A549 (cell line): Measurements from ENCODE around the gene ZIM2. TPM values are rescaled to one million over a fixed set of nuclear protein-coding genes. Genes with fewer than 3 reads are reported as not detected.

Experiments
- ATAC-seq, 2 experiments: fragments of 200-7000 bp in 1 of 2; fragments of >200 bp in 1 of 2; cut with Nextera tagmentation in 1 of 2; cut with Tn5 transposase in 1 of 2; 3 replicates each; pipeline versions ENCODE4 v1.8.0 to v1.9.1; 2018 to 2020; ENCODE audit warnings: mild to moderate bottlenecking in 1 of 2, moderate library complexity in 1 of 2
- CTCF ChIA-PET: fragments of 300-600 bp; sonication (Branson Sonifier 250); formaldehyde crosslinking; extraction: SDS; loops from one replicate; lab custom pipeline; 2021; ENCODE audit warnings: antibody characterized with exemption, inconsistent platforms; lab: Yijun Ruan, JAX
- POLR2A ChIA-PET: fragments of 350-600 bp; formaldehyde crosslinking; extraction: SDS; loops from one replicate; lab custom pipeline; 2021; ENCODE audit warnings: antibody characterized with exemption, inconsistent platforms; lab: Yijun Ruan, JAX
- DNase-seq, 2 experiments: peaks; one replicate each; pipeline versions ENCODE4 v3.0.0 to v3.0.0-alpha.2; 2011 to 2016; ENCODE audit warnings: low read depth in 1 of 2, low spot score in 1 of 2
- FAIRE-seq: peaks from 2 replicates; lab custom pipeline; 2011; peaks lifted over from hg19 to GRCh38; lab: Jason Lieb, UNC
- H3K27ac ChIP-seq, 2 experiments: fragments of >200 bp; sonication (Bioruptor Twin); formaldehyde crosslinking; 3 replicates each; pipeline ENCODE4 v1.5.1; 2016 to 2017
- H3K4me1 ChIP-seq: fragments of >200 bp; sonication (Bioruptor Twin); formaldehyde crosslinking; 3 replicates; pipeline ENCODE4 v1.6.1; 2016
- H3K4me2 ChIP-seq: fragments of >200 bp; sonication (Bioruptor Twin); formaldehyde crosslinking; 3 replicates; pipeline ENCODE4 v1.6.1; 2016
- H3K4me3 ChIP-seq: fragments of >200 bp; sonication (Bioruptor Twin); formaldehyde crosslinking; 3 replicates; pipeline ENCODE4 v1.5.1; 2016
- H3K9me3 ChIP-seq: fragments of >200 bp; sonication (Bioruptor Twin); formaldehyde crosslinking; 3 replicates; pipeline ENCODE4 v1.6.1; 2016
- ELK1 ChIP-seq: fragments of 150-350 bp; IDR thresholded peaks from 2 replicates; pipeline ENCODE4 v1.6.1; 2014; ENCODE audit warnings: low read depth, mild to moderate bottlenecking, low read length
- MAFK ChIP-seq: fragments of 450-650 bp; IDR thresholded peaks from 2 replicates; pipeline ENCODE4 v1.6.1; 2014; ENCODE audit not compliant: partially characterized antibody
- MAZ ChIP-seq: fragments of 150-350 bp; IDR thresholded peaks from 2 replicates; pipeline ENCODE4 v1.6.1; 2014; ENCODE audit warnings: antibody characterized with exemption, low read depth, low read length, borderline replicate concordance
- NFE2L2 ChIP-seq: fragments of 150-350 bp; conservative IDR thresholded peaks from 2 replicates; pipeline ENCODE4 v1.6.1; 2014; ENCODE audit warnings: low read length
- POLR2A ChIP-seq: IDR thresholded peaks from 2 replicates; pipeline ENCODE4 v1.6.1; 2012; ENCODE audit warnings: mild to moderate bottlenecking, low read length
- RAD21 ChIP-seq, 2 experiments: fragments of >200 bp in 1 of 2; sonication (Bioruptor Twin) in 1 of 2; formaldehyde crosslinking in 1 of 2; IDR thresholded peaks in 1 of 2; conservative IDR thresholded peaks in 1 of 2; 2 replicates in 1 of 2; 3 replicates in 1 of 2; pipeline ENCODE4 v1.6.1; 2012 to 2018; ENCODE audit warnings: inconsistent platforms in 1 of 2
- WGBS: methylation state at CpG from one replicate; pipeline ENCODE4 v1.1.6; 2017; ENCODE audit errors: missing lambda C conversion rate; 5-methylcytosine and 5-hydroxymethylcytosine counted together
- polyA plus RNA-seq, 4 experiments: library from polyadenylated mRNA; depleted of rRNA in 3 of 4; stranded (reverse); fragments of >200 nt; fragmentation: RNase III in 1 of 4; extraction: RNeasy Plus Mini Kit Qiagen cat#74134 plus additional on column Dnase treatment in 1 of 4; gene quantifications; 2 replicates in 3 of 4; 3 replicates in 1 of 4; pipeline ENCODE4 v1.2.3, GENCODE V29; 2011 to 2017
- small RNA-seq, 6 experiments: library from RNA; depleted of rRNA; stranded (forward); fragments of <200 nt; gene quantifications; one replicate each; pipeline ENCODE3, GENCODE V24; 2012

ZIM2 gene
- polyA plus RNA-seq, 2 of the 4 experiments (the other 2 are of a cell fraction) = not detected

GRCh38 chr19:56725829-56726424 is 114.6 kb downstream of the ZIM2 start:
- TF ChIP-seq MAFK (peak; percentile 10), POLR2A (no peak), NFE2L2 (no peak), ELK1 (no peak), MAZ (no peak), RAD21 (conservative IDR thresholded peaks at IDR 0.05 in 1 of 2, IDR thresholded peaks at IDR 0.05 in 1 of 2) (peak in 1 of 2 experiments; percentile 31; a peak in 1 of 5 replicates)
- peak; percentile 36 for FAIRE-seq
- H3K9me3 ChIP-seq = peaks cover 64% of the 10 kb centered on the region

More at GRCh38 chr19:56725829-56726424, 114.6 kb downstream of the ZIM2 start:
- CTCF ChIA-PET = no interaction called here
- 8% methylated on average over 9 of the region's 9 CpGs for WGBS
- Histone ChIP-seq H3K27ac (no peak overlapping the region), H3K4me3 (no peak overlapping the region), H3K4me1 (no peaks in the 10 kb centered on the region), H3K4me2 (no peak overlapping the region)
- ATAC-seq = no peak
- POLR2A ChIA-PET = no interaction called here
- peak in 1 of 2 experiments; percentile 17 for DNase-seq

Small RNA genes lying within 50 kb of the gene (small RNA-seq; reads per million reads assigned to genes)
- 0 reads per million in 6 experiments for gene AC006115.2

Other genes starting within 250 kb of the ZIM2 start
- 6.7 and 6.8 TPM in 2 replicates for gene ZNF71, start 245.4 kb downstream of the ZIM2 start, polyA plus RNA-seq (2011; rRNA removed)
- 6.9 to 8.1 TPM (median 7.9 TPM) in 3 replicates for gene ZNF71, start 245.4 kb downstream of the ZIM2 start, polyA plus RNA-seq (2017; fragmentation: RNase III; extraction: RNeasy Plus Mini Kit Qiagen cat#74134 plus additional on column Dnase treatment)
- 0.15 TPM in 1 of 2 replicates, not detected in the other for gene SMIM17, start 197.6 kb downstream of the ZIM2 start, polyA plus RNA-seq (2011; rRNA removed)
- not detected in 3 replicates for gene SMIM17, start 197.6 kb downstream of the ZIM2 start, polyA plus RNA-seq (2017; fragmentation: RNase III; extraction: RNeasy Plus Mini Kit Qiagen cat#74134 plus additional on column Dnase treatment)
- not detected in 2 replicates for gene ZNF835, start 169.0 kb downstream of the ZIM2 start, polyA plus RNA-seq (2011; rRNA removed)
- gene ZNF835, start 169.0 kb downstream of the ZIM2 start, polyA plus RNA-seq (2017; fragmentation: RNase III; extraction: RNeasy Plus Mini Kit Qiagen cat#74134 plus additional on column Dnase treatment) = not detected in 3 replicates
- gene PEG3, start within 50 bp of the ZIM2 start, polyA plus RNA-seq (2011; rRNA removed) = not detected in 2 replicates
- gene PEG3, start within 50 bp of the ZIM2 start, polyA plus RNA-seq (2017; fragmentation: RNase III; extraction: RNeasy Plus Mini Kit Qiagen cat#74134 plus additional on column Dnase treatment) = not detected in 3 replicates